SU-DHL-6 (cell line): ENCODE measurements around the gene SLC43A3.

Experiments
- EZH2phosphoT487 ChIP-seq: fragments of 200-600 bp; sonication (generic), shearing (Covaris generic); conservative IDR thresholded peaks from 2 replicates; pipeline ENCODE4 v1.6.1; 2018; ENCODE audit warnings: mild to moderate bottlenecking, antibody characterized with exemption, low read length, moderate library complexity, mixed read lengths
- TF ChIP-seq, protein P1 (sequence below): fragments of 200-600 bp; sonication (generic); IDR thresholded peaks from one replicate; pipeline ENCODE4 v1.5.1; 2017; ENCODE audit warnings: antibody characterized with exemption, mild to moderate bottlenecking, low read length, moderate library complexity; ENCODE audit not compliant: insufficient read depth, poor library complexity, severe bottlenecking

DNA sequence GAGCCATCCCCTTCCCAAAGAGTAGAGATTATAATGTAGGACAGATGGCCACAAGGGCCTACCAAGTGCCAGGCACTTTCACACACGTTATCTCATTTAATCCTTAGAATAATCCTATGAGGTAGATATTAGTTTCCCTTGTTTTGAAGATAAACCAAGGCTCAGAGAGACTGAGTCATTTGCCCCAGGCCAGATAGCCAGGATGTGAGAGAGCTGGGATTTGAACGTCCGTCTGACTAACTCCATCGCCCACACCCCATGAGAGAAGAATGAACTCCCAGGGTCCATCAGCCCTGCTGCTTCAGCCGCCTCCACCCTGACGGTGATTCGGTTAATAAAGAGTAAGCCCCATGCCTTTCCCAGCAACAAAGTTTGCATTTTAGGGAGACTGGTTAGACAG is 56.7 kb downstream of the SLC43A3 start:
- TF ChIP-seq, protein P1, sequence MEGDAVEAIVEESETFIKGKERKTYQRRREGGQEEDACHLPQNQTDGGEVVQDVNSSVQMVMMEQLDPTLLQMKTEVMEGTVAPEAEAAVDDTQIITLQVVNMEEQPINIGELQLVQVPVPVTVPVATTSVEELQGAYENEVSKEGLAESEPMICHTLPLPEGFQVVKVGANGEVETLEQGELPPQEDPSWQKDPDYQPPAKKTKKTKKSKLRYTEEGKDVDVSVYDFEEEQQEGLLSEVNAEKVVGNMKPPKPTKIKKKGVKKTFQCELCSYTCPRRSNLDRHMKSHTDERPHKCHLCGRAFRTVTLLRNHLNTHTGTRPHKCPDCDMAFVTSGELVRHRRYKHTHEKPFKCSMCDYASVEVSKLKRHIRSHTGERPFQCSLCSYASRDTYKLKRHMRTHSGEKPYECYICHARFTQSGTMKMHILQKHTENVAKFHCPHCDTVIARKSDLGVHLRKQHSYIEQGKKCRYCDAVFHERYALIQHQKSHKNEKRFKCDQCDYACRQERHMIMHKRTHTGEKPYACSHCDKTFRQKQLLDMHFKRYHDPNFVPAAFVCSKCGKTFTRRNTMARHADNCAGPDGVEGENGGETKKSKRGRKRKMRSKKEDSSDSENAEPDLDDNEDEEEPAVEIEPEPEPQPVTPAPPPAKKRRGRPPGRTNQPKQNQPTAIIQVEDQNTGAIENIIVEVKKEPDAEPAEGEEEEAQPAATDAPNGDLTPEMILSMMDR = no peak
- no peak for TF ChIP-seq EZH2phosphoT487
